Brain pericyte (primary cell): ENCODE measurements around the gene AMHR2.

Experiments
- DNase-seq: peaks from one replicate; pipeline ENCODE4 v3.0.0-alpha.2; 2012; ENCODE audit warnings: low read depth, low spot score

Gene AMHR2

GRCh38 chr12:53452159-53453077, 28.8 kb downstream of the AMHR2 start:
- peak; percentile 78 for DNase-seq

- no peak for DNase-seq
Observed at GRCh38 chr12:53453953-53454640, 30.4 kb downstream of the AMHR2 start.

GRCh38 chr12:53454707-53455106, 31.1 kb downstream of the AMHR2 start:
- no peak for DNase-seq

GRCh38 chr12:53456654-53457366, 33.2 kb downstream of the AMHR2 start:
- DNase-seq: no peak

GRCh38 chr12:53459097-53459496, 35.4 kb downstream of the AMHR2 start:
- DNase-seq: no peak

- DNase-seq: no peak
Observed at GRCh38 chr12:53461059-53461458, 37.4 kb downstream of the AMHR2 start.

GRCh38 chr12:53461591-53461990, 37.9 kb downstream of the AMHR2 start:
- DNase-seq: no peak

GRCh38 chr12:53462935-53463334, 39.3 kb downstream of the AMHR2 start:
- no peak for DNase-seq

- no peak for DNase-seq
Observed at GRCh38 chr12:53463802-53464560, 40.3 kb downstream of the AMHR2 start.

GRCh38 chr12:53464685-53465418, 41.2 kb downstream of the AMHR2 start:
- no peak for DNase-seq

- DNase-seq: no peak
Observed at GRCh38 chr12:53465679-53466078, 42.0 kb downstream of the AMHR2 start.

GRCh38 chr12:53466640-53467039, 43.0 kb downstream of the AMHR2 start:
- no peak for DNase-seq

GRCh38 chr12:53467082-53467481, 43.4 kb downstream of the AMHR2 start:
- no peak for DNase-seq

- DNase-seq: no peak
Observed at GRCh38 chr12:53467880-53468279, 44.2 kb downstream of the AMHR2 start.

- no peak for DNase-seq
Observed at GRCh38 chr12:53468282-53468681, 44.6 kb downstream of the AMHR2 start.

GRCh38 chr12:53472056-53472582, 48.5 kb downstream of the AMHR2 start:
- DNase-seq: no peak

GRCh38 chr12:53474077-53474476, 50.4 kb downstream of the AMHR2 start:
- DNase-seq: no peak

GRCh38 chr12:53474819-53475218, 51.2 kb downstream of the AMHR2 start:
- DNase-seq: no peak

GRCh38 chr12:53476769-53477209, 53.1 kb downstream of the AMHR2 start:
- no peak for DNase-seq

- no peak for DNase-seq
Observed at GRCh38 chr12:53478865-53479264, 55.2 kb downstream of the AMHR2 start.
